GM23338 (cell line): Measurements from ENCODE around the gene CDH4. TPM values are rescaled to one million over a fixed set of nuclear protein-coding genes. Genes with fewer than 3 reads are reported as not detected.

ENCODE experiments used
- ATAC-seq: fragments of 200-7000 bp; cut with Tn5 transposase; 3 replicates; pipeline ENCODE4 v1.9.1; 2020
- DNase-seq: peaks from one replicate; pipeline ENCODE4 v3.0.0-alpha.2; 2015; ENCODE audit warnings: low spot score
- H2AFZ ChIP-seq: fragments of 200-600 bp; sonication (generic); 2 replicates; pipeline ENCODE4 v1.8.0; 2016; ENCODE audit warnings: antibody characterized with exemption, mild to moderate bottlenecking, moderate library complexity
- H3F3A ChIP-seq: fragments of 200-600 bp; sonication (generic); replicated peaks from 2 replicates; pipeline ENCODE4 v1.8.0; 2017; ENCODE audit warnings: antibody characterized with exemption, mixed run types, low read depth
- H3K27ac ChIP-seq: fragments of 200-600 bp; sonication (generic); 2 replicates; pipeline ENCODE4 v1.6.1; 2016; ENCODE audit warnings: low read depth
- H3K27me3 ChIP-seq: fragments of 200-600 bp; sonication (generic); 2 replicates; pipeline ENCODE4 v1.8.0; 2016; ENCODE audit warnings: mild to moderate bottlenecking, mixed run types, moderate library complexity; ENCODE audit not compliant: insufficient read depth
- H3K36me3 ChIP-seq: fragments of 200-600 bp; sonication (generic); 2 replicates; pipeline ENCODE4 v1.8.0; 2016; ENCODE audit warnings: mild to moderate bottlenecking; ENCODE audit not compliant: insufficient read depth
- H3K4me1 ChIP-seq: fragments of 200-600 bp; sonication (generic); 2 replicates; pipeline ENCODE4 v1.8.0; 2016; ENCODE audit warnings: mild to moderate bottlenecking, moderate library complexity; ENCODE audit not compliant: insufficient read depth
- H3K4me2 ChIP-seq: fragments of 200-600 bp; sonication (generic); 2 replicates; pipeline ENCODE4 v1.7.1; 2017; ENCODE audit warnings: mixed run types
- H3K4me3 ChIP-seq: fragments of 200-600 bp; sonication (generic); 2 replicates; pipeline ENCODE4 v1.6.1; 2016; ENCODE audit warnings: mixed run types
- H3K79me2 ChIP-seq: fragments of 200-600 bp; sonication (generic); replicated peaks from 2 replicates; pipeline ENCODE4 v1.8.0; 2017; ENCODE audit warnings: mild to moderate bottlenecking; ENCODE audit not compliant: insufficient read depth
- H3K9me2 ChIP-seq: fragments of 200-600 bp; sonication (generic); 2 replicates; pipeline ENCODE4 v1.8.0; 2017; ENCODE audit not compliant: insufficient read depth
- H4K20me1 ChIP-seq: fragments of 200-600 bp; sonication (generic); replicated peaks from 2 replicates; pipeline ENCODE4 v1.8.0; 2017; ENCODE audit warnings: mild to moderate bottlenecking; ENCODE audit not compliant: insufficient read depth
- H3K27ac Mint-ChIP-seq: 2 replicates; pipeline ENCODE4 v1.8.0; 2020; ENCODE audit warnings: inconsistent platforms, mild to moderate bottlenecking, moderate library complexity, mixed read lengths
- H3K27me3 Mint-ChIP-seq: 3 replicates; pipeline ENCODE4 v1.8.0; 2022; ENCODE audit warnings: low read depth, mild to moderate bottlenecking, moderate library complexity, mixed read lengths, inconsistent platforms; ENCODE audit not compliant: insufficient read depth, poor library complexity
- H3K36me3 Mint-ChIP-seq: 3 replicates; pipeline ENCODE4 v1.8.0; 2021; ENCODE audit warnings: low read depth, mild to moderate bottlenecking, inconsistent platforms, moderate library complexity, mixed read lengths
- H3K4me1 Mint-ChIP-seq: 3 replicates; pipeline ENCODE4 v1.8.0; 2020; ENCODE audit warnings: mild to moderate bottlenecking, inconsistent platforms, mixed read lengths
- H3K4me3 Mint-ChIP-seq: 3 replicates; pipeline ENCODE4 v1.8.0; 2021; ENCODE audit warnings: moderate library complexity, mild to moderate bottlenecking, inconsistent platforms, mixed read lengths
- H3K9me3 Mint-ChIP-seq: 3 replicates; pipeline ENCODE4 v1.8.0; 2020; ENCODE audit warnings: moderate library complexity, mild to moderate bottlenecking, inconsistent platforms, mixed read lengths
- CREB1 ChIP-seq: fragments of 250-450 bp; sonication (Bioruptor Pico); IDR thresholded peaks from 2 replicates; pipeline ENCODE4 v1.5.0; 2020; ENCODE audit warnings: low read depth, mild to moderate bottlenecking, moderate library complexity
- EZH2 ChIP-seq: fragments of 200-600 bp; sonication (generic); IDR thresholded peaks from one replicate; pipeline ENCODE4 v1.8.0; 2017; ENCODE audit warnings: antibody characterized with exemption, mild to moderate bottlenecking, low read depth; ENCODE audit not compliant: unreplicated experiment
- EZH2phosphoT487 ChIP-seq: fragments of 200-600 bp; sonication (generic); IDR thresholded peaks from one replicate; pipeline ENCODE4 v1.8.1; 2018; ENCODE audit warnings: antibody characterized with exemption; ENCODE audit not compliant: unreplicated experiment
- JUNB ChIP-seq: IDR thresholded peaks from one replicate; pipeline ENCODE4 v1.6.1; 2016; ENCODE audit warnings: antibody characterized with exemption; ENCODE audit not compliant: unreplicated experiment
- NANOG ChIP-seq: IDR thresholded peaks from 2 replicates; pipeline ENCODE4 v1.6.1; 2016; ENCODE audit warnings: antibody characterized with exemption, borderline replicate concordance
- POLR2AphosphoS5 ChIP-seq: IDR thresholded peaks from 2 replicates; pipeline ENCODE4 v1.6.1; 2016; ENCODE audit warnings: antibody characterized with exemption, low read depth
- ZNF331 ChIP-seq: fragments of 250-450 bp; sonication (Bioruptor Pico); IDR thresholded peaks from 2 replicates; pipeline ENCODE4 v1.5.0; 2020; ENCODE audit warnings: low read depth, mild to moderate bottlenecking, moderate library complexity
- polyA plus RNA-seq: library from polyadenylated mRNA; unstranded; fragments of >200 nt; fragmentation: Nextera tagmentation; extraction: Ambion mirVana; gene quantifications from 2 replicates; pipeline ENCODE4 v1.2.1, GENCODE V29; 2016
- total RNA-seq: library from RNA; depleted of rRNA; stranded (reverse); fragments of >200 nt; shearing (Covaris generic); gene quantifications from 2 replicates; pipeline ENCODE4 v1.2.3, GENCODE V29; 2014
- TF ChIP-seq, protein P1 (sequence below), 2 experiments: fragments of 200-600 bp in 1 of 2; sonication (generic) in 1 of 2; conservative IDR thresholded peaks; 2 replicates each; pipeline versions ENCODE4 v1.5.1 to v1.6.1; 2016 to 2017; ENCODE audit warnings: antibody characterized with exemption in 2 of 2, low read depth in 2 of 2, mild to moderate bottlenecking in 2 of 2, moderate library complexity in 1 of 2
- TF ChIP-seq, protein P2 (sequence below): fragments of 250-450 bp; sonication (Bioruptor Pico); IDR thresholded peaks from 2 replicates; pipeline ENCODE4 v1.5.0; 2020; ENCODE audit warnings: mild to moderate bottlenecking, moderate library complexity
- TF ChIP-seq, protein P3 (sequence below): IDR thresholded peaks from 2 replicates; pipeline ENCODE4 v1.6.1; 2016; ENCODE audit warnings: antibody characterized with exemption

CDH4 gene
- total and polyA plus RNA-seq, 2 experiments from 2014 or later: 1.2 to 4.2 TPM

DNA sequence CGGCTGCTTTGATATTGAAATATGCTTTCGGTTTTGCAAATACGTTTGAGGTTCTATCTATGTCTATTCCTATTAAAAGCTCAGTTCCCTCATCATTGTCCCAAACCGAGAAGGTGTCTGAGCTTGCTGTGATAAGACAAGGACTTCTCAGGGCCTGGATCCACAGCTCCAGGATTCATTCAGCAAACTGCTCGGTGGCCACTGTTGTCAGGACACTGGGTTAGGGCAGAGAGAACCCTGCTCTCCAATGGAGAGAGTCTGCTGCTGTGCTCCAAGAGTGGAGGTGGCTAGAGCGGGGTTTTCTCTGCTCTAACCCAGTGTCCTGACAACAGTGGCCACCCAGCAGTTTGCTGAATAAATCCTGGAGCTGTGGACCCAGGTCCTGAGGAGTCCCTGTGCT is 198.5 kb downstream of the CDH4 start (continued):
- TF ChIP-seq, protein P1, sequence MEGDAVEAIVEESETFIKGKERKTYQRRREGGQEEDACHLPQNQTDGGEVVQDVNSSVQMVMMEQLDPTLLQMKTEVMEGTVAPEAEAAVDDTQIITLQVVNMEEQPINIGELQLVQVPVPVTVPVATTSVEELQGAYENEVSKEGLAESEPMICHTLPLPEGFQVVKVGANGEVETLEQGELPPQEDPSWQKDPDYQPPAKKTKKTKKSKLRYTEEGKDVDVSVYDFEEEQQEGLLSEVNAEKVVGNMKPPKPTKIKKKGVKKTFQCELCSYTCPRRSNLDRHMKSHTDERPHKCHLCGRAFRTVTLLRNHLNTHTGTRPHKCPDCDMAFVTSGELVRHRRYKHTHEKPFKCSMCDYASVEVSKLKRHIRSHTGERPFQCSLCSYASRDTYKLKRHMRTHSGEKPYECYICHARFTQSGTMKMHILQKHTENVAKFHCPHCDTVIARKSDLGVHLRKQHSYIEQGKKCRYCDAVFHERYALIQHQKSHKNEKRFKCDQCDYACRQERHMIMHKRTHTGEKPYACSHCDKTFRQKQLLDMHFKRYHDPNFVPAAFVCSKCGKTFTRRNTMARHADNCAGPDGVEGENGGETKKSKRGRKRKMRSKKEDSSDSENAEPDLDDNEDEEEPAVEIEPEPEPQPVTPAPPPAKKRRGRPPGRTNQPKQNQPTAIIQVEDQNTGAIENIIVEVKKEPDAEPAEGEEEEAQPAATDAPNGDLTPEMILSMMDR (conservative IDR thresholded peaks at IDR 0.05; ENCODE audit: low read depth in 2 of 2): no peak
- no peak for TF ChIP-seq POLR2AphosphoS5
- no peak for TF ChIP-seq EZH2
- TF ChIP-seq EZH2phosphoT487: no peak
- no peak for TF ChIP-seq JUNB
- TF ChIP-seq, protein P2, sequence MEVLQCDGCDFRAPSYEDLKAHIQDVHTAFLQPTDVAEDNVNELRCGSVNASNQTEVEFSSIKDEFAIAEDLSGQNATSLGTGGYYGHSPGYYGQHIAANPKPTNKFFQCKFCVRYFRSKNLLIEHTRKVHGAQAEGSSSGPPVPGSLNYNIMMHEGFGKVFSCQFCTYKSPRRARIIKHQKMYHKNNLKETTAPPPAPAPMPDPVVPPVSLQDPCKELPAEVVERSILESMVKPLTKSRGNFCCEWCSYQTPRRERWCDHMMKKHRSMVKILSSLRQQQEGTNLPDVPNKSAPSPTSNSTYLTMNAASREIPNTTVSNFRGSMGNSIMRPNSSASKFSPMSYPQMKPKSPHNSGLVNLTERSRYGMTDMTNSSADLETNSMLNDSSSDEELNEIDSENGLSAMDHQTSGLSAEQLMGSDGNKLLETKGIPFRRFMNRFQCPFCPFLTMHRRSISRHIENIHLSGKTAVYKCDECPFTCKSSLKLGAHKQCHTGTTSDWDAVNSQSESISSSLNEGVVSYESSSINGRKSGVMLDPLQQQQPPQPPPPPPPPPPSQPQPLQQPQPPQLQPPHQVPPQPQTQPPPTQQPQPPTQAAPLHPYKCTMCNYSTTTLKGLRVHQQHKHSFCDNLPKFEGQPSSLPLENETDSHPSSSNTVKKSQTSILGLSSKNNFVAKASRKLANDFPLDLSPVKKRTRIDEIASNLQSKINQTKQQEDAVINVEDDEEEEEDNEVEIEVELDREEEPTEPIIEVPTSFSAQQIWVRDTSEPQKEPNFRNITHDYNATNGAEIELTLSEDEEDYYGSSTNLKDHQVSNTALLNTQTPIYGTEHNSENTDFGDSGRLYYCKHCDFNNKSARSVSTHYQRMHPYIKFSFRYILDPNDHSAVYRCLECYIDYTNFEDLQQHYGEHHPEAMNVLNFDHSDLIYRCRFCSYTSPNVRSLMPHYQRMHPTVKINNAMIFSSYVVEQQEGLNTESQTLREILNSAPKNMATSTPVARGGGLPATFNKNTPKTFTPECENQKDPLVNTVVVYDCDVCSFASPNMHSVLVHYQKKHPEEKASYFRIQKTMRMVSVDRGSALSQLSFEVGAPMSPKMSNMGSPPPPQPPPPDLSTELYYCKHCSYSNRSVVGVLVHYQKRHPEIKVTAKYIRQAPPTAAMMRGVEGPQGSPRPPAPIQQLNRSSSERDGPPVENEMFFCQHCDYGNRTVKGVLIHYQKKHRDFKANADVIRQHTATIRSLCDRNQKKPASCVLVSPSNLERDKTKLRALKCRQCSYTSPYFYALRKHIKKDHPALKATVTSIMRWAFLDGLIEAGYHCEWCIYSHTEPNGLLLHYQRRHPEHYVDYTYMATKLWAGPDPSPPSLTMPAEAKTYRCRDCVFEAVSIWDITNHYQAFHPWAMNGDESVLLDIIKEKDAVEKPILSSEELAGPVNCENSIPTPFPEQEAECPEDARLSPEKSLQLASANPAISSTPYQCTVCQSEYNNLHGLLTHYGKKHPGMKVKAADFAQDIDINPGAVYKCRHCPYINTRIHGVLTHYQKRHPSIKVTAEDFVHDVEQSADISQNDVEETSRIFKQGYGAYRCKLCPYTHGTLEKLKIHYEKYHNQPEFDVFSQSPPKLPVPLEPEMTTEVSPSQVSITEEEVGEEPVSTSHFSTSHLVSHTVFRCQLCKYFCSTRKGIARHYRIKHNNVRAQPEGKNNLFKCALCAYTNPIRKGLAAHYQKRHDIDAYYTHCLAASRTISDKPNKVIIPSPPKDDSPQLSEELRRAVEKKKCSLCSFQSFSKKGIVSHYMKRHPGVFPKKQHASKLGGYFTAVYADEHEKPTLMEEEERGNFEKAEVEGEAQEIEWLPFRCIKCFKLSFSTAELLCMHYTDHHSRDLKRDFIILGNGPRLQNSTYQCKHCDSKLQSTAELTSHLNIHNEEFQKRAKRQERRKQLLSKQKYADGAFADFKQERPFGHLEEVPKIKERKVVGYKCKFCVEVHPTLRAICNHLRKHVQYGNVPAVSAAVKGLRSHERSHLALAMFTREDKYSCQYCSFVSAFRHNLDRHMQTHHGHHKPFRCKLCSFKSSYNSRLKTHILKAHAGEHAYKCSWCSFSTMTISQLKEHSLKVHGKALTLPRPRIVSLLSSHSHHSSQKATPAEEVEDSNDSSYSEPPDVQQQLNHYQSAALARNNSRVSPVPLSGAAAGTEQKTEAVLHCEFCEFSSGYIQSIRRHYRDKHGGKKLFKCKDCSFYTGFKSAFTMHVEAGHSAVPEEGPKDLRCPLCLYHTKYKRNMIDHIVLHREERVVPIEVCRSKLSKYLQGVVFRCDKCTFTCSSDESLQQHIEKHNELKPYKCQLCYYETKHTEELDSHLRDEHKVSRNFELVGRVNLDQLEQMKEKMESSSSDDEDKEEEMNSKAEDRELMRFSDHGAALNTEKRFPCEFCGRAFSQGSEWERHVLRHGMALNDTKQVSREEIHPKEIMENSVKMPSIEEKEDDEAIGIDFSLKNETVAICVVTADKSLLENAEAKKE: no peak

DNA sequence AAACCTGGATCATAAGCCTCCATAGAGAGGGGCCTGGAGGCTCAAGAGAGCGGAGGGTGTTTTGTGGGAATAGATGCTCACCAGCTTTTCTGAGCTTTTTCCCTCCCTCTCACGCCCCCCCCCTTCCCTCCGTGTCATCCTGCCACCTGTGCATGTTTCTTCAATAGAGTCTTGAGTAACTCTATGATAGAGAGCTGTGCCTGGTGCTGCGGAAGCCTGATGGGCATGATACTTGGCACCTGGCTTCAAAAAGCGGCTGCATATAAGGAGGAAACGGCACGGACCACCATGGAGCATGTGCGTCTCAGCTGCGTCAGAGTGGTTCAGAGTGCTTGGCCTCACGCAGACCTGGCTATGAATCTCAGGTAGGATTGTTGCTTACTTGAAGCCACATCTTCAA is 198.9 kb downstream of the CDH4 start:
- H3K4me1 Mint-ChIP-seq: peaks cover 55% of the 10 kb centered on the region
- ATAC-seq: no peak
- TF ChIP-seq, protein P3, sequence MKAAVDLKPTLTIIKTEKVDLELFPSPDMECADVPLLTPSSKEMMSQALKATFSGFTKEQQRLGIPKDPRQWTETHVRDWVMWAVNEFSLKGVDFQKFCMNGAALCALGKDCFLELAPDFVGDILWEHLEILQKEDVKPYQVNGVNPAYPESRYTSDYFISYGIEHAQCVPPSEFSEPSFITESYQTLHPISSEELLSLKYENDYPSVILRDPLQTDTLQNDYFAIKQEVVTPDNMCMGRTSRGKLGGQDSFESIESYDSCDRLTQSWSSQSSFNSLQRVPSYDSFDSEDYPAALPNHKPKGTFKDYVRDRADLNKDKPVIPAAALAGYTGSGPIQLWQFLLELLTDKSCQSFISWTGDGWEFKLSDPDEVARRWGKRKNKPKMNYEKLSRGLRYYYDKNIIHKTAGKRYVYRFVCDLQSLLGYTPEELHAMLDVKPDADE: no peak
- TF ChIP-seq, protein P1 (conservative IDR thresholded peaks at IDR 0.05; ENCODE audit: low read depth in 2 of 2): no peak
- no peak for TF ChIP-seq ZNF331 (CRISPR knock-in tag)
- TF ChIP-seq CREB1: no peak
- no peak for TF ChIP-seq EZH2
- TF ChIP-seq POLR2AphosphoS5: no peak
- TF ChIP-seq NANOG: no peak

More for the DNA sequence above, 198.9 kb downstream of the CDH4 start:
- Mint-ChIP-seq H3K4me3 (no peak overlapping the region), H3K27ac (no peak overlapping the region), H3K27me3 (peaks cover 5% of the 10 kb centered on the region), H3K9me3 (no peaks in the 10 kb centered on the region), H3K36me3 (no peaks in the 10 kb centered on the region)
- H3K4me3 ChIP-seq: no peak overlapping the region
- no peak for DNase-seq
- H3K9me2 ChIP-seq: peaks cover 8% of the 10 kb centered on the region; the same call in 1 of the 2 replicates
- no peaks in the 10 kb centered on the region for H3K36me3 ChIP-seq
- H3K4me1 ChIP-seq: peaks cover 45% of the 10 kb centered on the region
- H3K79me2 ChIP-seq: no peaks in the 10 kb centered on the region
- no peaks in the 10 kb centered on the region for H3F3A ChIP-seq
- H3K27me3 ChIP-seq: no peaks in the 10 kb centered on the region
- H4K20me1 ChIP-seq: no peaks in the 10 kb centered on the region
- H2AFZ ChIP-seq: no peak overlapping the region
- H3K4me2 ChIP-seq: no peak overlapping the region
- no peak overlapping the region for H3K27ac ChIP-seq
